Endothelial cell of umbilical vein (primary cell): ENCODE data around the gene CBL. TPM values are rescaled to one million over a fixed set of nuclear protein-coding genes. Genes with fewer than 3 reads are reported as not detected.

ENCODE experiments used
- BruUV-seq: library from RNA; stranded (reverse); fragments of 400-500 nt; replicated peaks from 2 replicates; lab custom pipeline; 2021; lab: Mats Ljungman, UMichigan
- CTCF ChIA-PET: fragments of 300-600, 350-600 bp; sonication (Branson Sonifier 250); formaldehyde crosslinking; loops from one replicate; lab custom pipeline; 2021; ENCODE audit warnings: antibody characterized with exemption, inconsistent platforms; lab: Charles Lee
- POLR2A ChIA-PET: fragments of 300-600, 350-600 bp; sonication (Branson Sonifier 250); formaldehyde crosslinking; loops from one replicate; lab custom pipeline; 2021; ENCODE audit warnings: antibody characterized with exemption, inconsistent platforms; lab: Charles Lee
- DNase-seq: peaks from one replicate; pipeline ENCODE4 v3.0.0-alpha.2; 2011; ENCODE audit warnings: low read depth, low spot score
- FAIRE-seq: peaks from 2 replicates; lab custom pipeline; 2011; peaks lifted over from hg19 to GRCh38; lab: Jason Lieb, UNC
- H2AFZ ChIP-seq: 2 replicates; pipeline ENCODE4 v1.6.0; 2012; ENCODE audit warnings: low read depth, low read length, control low read depth, inconsistent platforms
- H3K27ac ChIP-seq: 2 replicates; pipeline ENCODE4 v1.5.1; 2011; ENCODE audit warnings: low read depth, mild to moderate bottlenecking, control low read depth, low read length, moderate library complexity; ENCODE audit not compliant: insufficient read depth
- H3K27me3 ChIP-seq, 2 experiments: 2 replicates each; pipeline versions ENCODE4 v1.6.0 to v1.6.1; 2011; ENCODE audit warnings: low read length in 2 of 2, mixed read lengths in 1 of 2; ENCODE audit not compliant: control insufficient read depth in 2 of 2, insufficient read depth in 2 of 2
- H3K36me3 ChIP-seq, 2 experiments: 2 replicates in 1 of 2; 3 replicates in 1 of 2; pipeline ENCODE4 v1.5.1; 2011; ENCODE audit warnings: low read length in 2 of 2, mild to moderate bottlenecking in 1 of 2, moderate library complexity in 1 of 2; ENCODE audit not compliant: control insufficient read depth in 2 of 2, insufficient read depth in 2 of 2; ENCODE audit errors: extremely low read depth in 1 of 2
- H3K4me1 ChIP-seq: 3 replicates; pipeline ENCODE4 v1.5.1; 2011; ENCODE audit warnings: mild to moderate bottlenecking, low read length; ENCODE audit not compliant: control insufficient read depth, insufficient read depth; ENCODE audit errors: extremely low read depth
- H3K4me2 ChIP-seq: 2 replicates; pipeline ENCODE4 v1.6.1; 2011; ENCODE audit warnings: low read length, control low read depth, mixed read lengths; ENCODE audit not compliant: insufficient read depth
- H3K4me3 ChIP-seq, 3 experiments: fragments of 200-600 bp in 1 of 3; sonication (generic), shearing (Covaris generic) in 1 of 3; replicated peaks in 1 of 3; 2 replicates each; pipeline ENCODE4 v1.5.1; 2011 to 2016; ENCODE audit warnings: control low read depth in 3 of 3, low read length in 3 of 3, mild to moderate bottlenecking in 2 of 3, inconsistent platforms in 1 of 3, low read depth in 1 of 3, moderate library complexity in 1 of 3; ENCODE audit not compliant: insufficient read depth in 1 of 3
- H3K79me2 ChIP-seq: 2 replicates; pipeline ENCODE4 v1.6.0; 2012; ENCODE audit warnings: low read length, inconsistent platforms; ENCODE audit not compliant: control insufficient read depth, insufficient read depth
- H3K9ac ChIP-seq: replicated peaks from 2 replicates; pipeline ENCODE3; 2011; ENCODE audit warnings: low read length, control low read depth; ENCODE audit not compliant: insufficient read depth; ENCODE audit errors: extremely low read depth
- H3K9me1 ChIP-seq: replicated peaks from 3 replicates; pipeline ENCODE4 v1.6.0; 2011; ENCODE audit warnings: mild to moderate bottlenecking, low read length; ENCODE audit not compliant: control insufficient read depth, insufficient read depth; ENCODE audit errors: extremely low read depth
- H3K9me3 ChIP-seq: replicated peaks from 2 replicates; pipeline ENCODE4 v1.5.1; 2012; ENCODE audit warnings: low read length, inconsistent platforms; ENCODE audit not compliant: control insufficient read depth, insufficient read depth
- H4K20me1 ChIP-seq: replicated peaks from 2 replicates; pipeline ENCODE3; 2011; ENCODE audit warnings: mild to moderate bottlenecking, low read length; ENCODE audit not compliant: control insufficient read depth, insufficient read depth; ENCODE audit errors: extremely low read depth
- CTCF ChIP-seq, 2 donors: IDR thresholded peaks; 1 replicate in 1 of 2; 2 replicates in 1 of 2; pipeline ENCODE4 v1.5.1; 2011; ENCODE audit warnings: low read length in 2 of 2, mild to moderate bottlenecking in 2 of 2, moderate library complexity in 2 of 2, control low read depth in 1 of 2, inconsistent platforms in 1 of 2, low read depth in 1 of 2; ENCODE audit not compliant: insufficient read depth in 1 of 2; ENCODE audit errors: extremely low read depth in 1 of 2
- EZH2 ChIP-seq: IDR thresholded peaks from 2 replicates; pipeline ENCODE4 v1.6.1; 2012; ENCODE audit warnings: borderline replicate concordance, low read depth, mild to moderate bottlenecking, moderate library complexity, low read length, inconsistent platforms; ENCODE audit not compliant: severe bottlenecking
- FOS ChIP-seq: IDR thresholded peaks from 2 replicates; pipeline ENCODE4 v1.6.1; 2011; ENCODE audit warnings: mild to moderate bottlenecking, low read length, moderate library complexity, borderline replicate concordance; ENCODE audit not compliant: insufficient read depth
- GATA2 ChIP-seq: IDR thresholded peaks from 2 replicates; pipeline ENCODE4 v1.7.0; 2011; ENCODE audit warnings: low read depth, mild to moderate bottlenecking, moderate library complexity, mixed read lengths, low read length; ENCODE audit not compliant: insufficient read length, insufficient read depth
- MAX ChIP-seq: IDR thresholded peaks from 2 replicates; pipeline ENCODE4 v1.6.1; 2011; ENCODE audit not compliant: insufficient read depth, insufficient read length
- MYC ChIP-seq: IDR thresholded peaks from one replicate; pipeline ENCODE4 v1.6.1; 2011; ENCODE audit warnings: mild to moderate bottlenecking, low read depth, low read length
- POLR2A ChIP-seq: IDR thresholded peaks from 2 replicates; pipeline ENCODE4 v1.6.1; 2012; ENCODE audit warnings: low read depth, mild to moderate bottlenecking, control low read depth, low read length
- POLR2AphosphoS5 ChIP-seq: IDR thresholded peaks from 2 replicates; pipeline ENCODE4 v1.6.1; 2012; ENCODE audit warnings: low read depth, mild to moderate bottlenecking, control low read depth, low read length, moderate library complexity; ENCODE audit not compliant: insufficient read depth
- dilution Hi-C: fragments of 300-500 bp; cut with MboI; formaldehyde crosslinking; loops from one replicate; pipeline ENCODE4 v1.15.0; 2019; ENCODE audit warnings: low sequenced_read_pairs; ENCODE audit not compliant: extremely low pct_ligation_motif_present
- intact Hi-C: fragments of 100-400 bp; cut with micrococcal nuclease; formaldehyde crosslinking; loops from one replicate; pipeline ENCODE4 v1.10.0; 2022
- polyA plus RNA-seq, 4 experiments: library from polyadenylated mRNA; depleted of rRNA in 3 of 4; stranded (reverse) in 3 of 4; unstranded in 1 of 4; fragments of >200 nt; gene quantifications; 2 replicates each; pipeline versions ENCODE4 v1.2.1 to v1.2.3, GENCODE V29; 2011 to 2012; ENCODE audit warnings: missing spikeins in 1 of 4
- total RNA-seq: library from RNA; stranded (reverse); gene quantifications from 2 replicates; pipeline ENCODE4 v1.2.3, GENCODE V29; 2021

CBL gene
- total and polyA plus RNA-seq, 2 donors (not counting 3 experiments of a cell fraction or from before 2014, with no cell fraction given): 15.5 to 41.5 TPM

- POLR2A ChIA-PET: no interaction called here
- Histone ChIP-seq H3K9me3 (no peaks in the 10 kb centered on the region), H3K4me3 (no peak overlapping the region), H3K27ac (no peak overlapping the region), H3K27me3 (no peaks in the 10 kb centered on the region), H3K4me1 (peaks cover 2% of the 10 kb centered on the region), H3K36me3 (peaks cover 24 to 29% of the 10 kb centered on the region in 2 experiments), H2AFZ (no peak overlapping the region), H3K9me1 (no peaks in the 10 kb centered on the region), H3K4me2 (no peak overlapping the region), H3K9ac (no peak overlapping the region), H4K20me1 (no peaks in the 10 kb centered on the region), H3K79me2 (no peaks in the 10 kb centered on the region)
- TSS peak; percentile 1 for BruUV-seq
- FAIRE-seq: no peak
- TF ChIP-seq POLR2AphosphoS5 (no peak), MAX (no peak), CTCF (IDR thresholded peaks at IDR 0.05; ENCODE audit: extremely low read depth in 1 of 2, insufficient read depth in 1 of 2, low read depth in 1 of 2, low read length in 2 of 2) (no peak), FOS (no peak), GATA2 (no peak), MYC (no peak), EZH2 (no peak), POLR2A (no peak)
- intact Hi-C loops: no loop called here
- dilution Hi-C loops: no loop called here
- no peak for DNase-seq
- CTCF ChIA-PET: interaction anchor here (0.5 to 1.6 kb wide), 7 partner anchors 10 to 310 kb away, joined by 3 to 7 read pairs (median 3); partner anchors contain the start of gene CBL
Measured at GRCh38 chr11:119300198-119300964, 94.2 kb downstream of the CBL start.
